Spinal cord (tissue), 10 donors: ENCODE results near the gene MCOLN3. TPM values are rescaled to one million over a fixed set of nuclear protein-coding genes. Genes with fewer than 3 reads are reported as not detected.

Experiments
- DNase-seq, 6 donors: peaks; one replicate each; pipeline versions ENCODE4 v3.0.0 to v3.0.0-alpha.2; 2013 to 2015; ENCODE audit warnings: low spot score in 6 of 6, low read depth in 4 of 6
- H3K27ac ChIP-seq: one replicate; pipeline ENCODE4 v1.5.1; 2013; ENCODE audit warnings: low read depth, low read length, control low read depth
- H3K27me3 ChIP-seq: one replicate; pipeline ENCODE4 v1.6.1; 2013; ENCODE audit warnings: low read length; ENCODE audit not compliant: control insufficient read depth, insufficient read depth
- H3K36me3 ChIP-seq: one replicate; pipeline ENCODE4 v1.6.1; 2013; ENCODE audit warnings: low read length; ENCODE audit not compliant: control insufficient read depth, insufficient read depth
- H3K4me1 ChIP-seq: one replicate; pipeline ENCODE4 v1.6.1; 2013; ENCODE audit warnings: low read length; ENCODE audit not compliant: control insufficient read depth, insufficient read depth
- H3K4me3 ChIP-seq: one replicate; pipeline ENCODE4 v1.5.1; 2013; ENCODE audit warnings: low read depth, low read length, control low read depth
- H3K9me3 ChIP-seq: one replicate; pipeline ENCODE4 v1.6.1; 2013; ENCODE audit warnings: low read length; ENCODE audit not compliant: control insufficient read depth, insufficient read depth
- WGBS: methylation state at CpG from one replicate; pipeline ENCODE4 v1.1.5; 2013; ENCODE audit warnings: missing lambda C conversion rate; ENCODE audit not compliant: insufficient coverage; 5-methylcytosine and 5-hydroxymethylcytosine counted together
- polyA plus RNA-seq, 2 donors: library from polyadenylated mRNA; unstranded; fragments of 120-200 nt; gene quantifications; one replicate each; pipeline ENCODE4 v1.2.1, GENCODE V29; 2013; ENCODE audit not compliant: insufficient read length in 2 of 2
- total RNA-seq, 2 donors: library from RNA; depleted of rRNA in 1 of 2; stranded (reverse); fragments of 120-200 nt in 1 of 2; fragments of >200 nt in 1 of 2; gene quantifications; one replicate each; pipeline versions ENCODE4 v1.2.3 to v1.2.4, GENCODE V29; 2013 to 2014
- donor health status: healthy.

MCOLN3 gene
- total and polyA plus RNA-seq, 4 donors, result 0.21 to 1.1 (median 0.57) TPM

DNA sequence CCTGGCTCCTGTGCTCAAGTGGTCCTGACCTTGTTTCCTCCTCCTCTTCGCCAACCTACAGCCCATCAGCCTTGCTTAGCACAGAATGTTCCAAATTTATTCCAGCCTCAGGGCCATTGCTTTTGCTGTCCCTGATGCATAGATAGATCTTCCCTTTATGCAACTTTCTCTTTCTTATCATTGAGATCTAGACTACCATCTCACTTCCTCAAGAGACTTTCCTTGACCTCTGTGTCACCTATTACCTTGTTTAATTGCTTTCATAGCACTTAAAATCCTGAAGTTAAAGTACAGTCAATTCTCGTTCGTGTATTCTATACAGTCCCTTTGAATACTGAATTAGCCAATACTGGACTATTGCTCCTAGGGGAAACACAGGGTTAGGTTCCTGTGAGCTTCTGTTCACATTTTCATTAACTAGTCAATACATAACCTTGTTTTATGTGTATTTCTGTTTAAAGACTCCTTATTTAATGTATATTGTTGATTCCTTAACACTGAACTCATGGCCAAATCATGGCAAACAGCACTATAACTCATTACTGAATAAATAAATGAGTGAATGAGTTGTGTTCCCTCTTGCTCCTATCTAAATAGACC lies 26.2 kb upstream of the MCOLN3 start:
- Histone ChIP-seq H3K4me1 (no peaks in the 10 kb centered on the region), H3K36me3 (no peaks in the 10 kb centered on the region), H3K9me3 (no peaks in the 10 kb centered on the region), H3K27ac (no peak overlapping the region), H3K4me3 (no peak overlapping the region), H3K27me3 (no peaks in the 10 kb centered on the region)
- WGBS, result 92% methylated on average over 1 of the region's 3 CpGs
- no peak for DNase-seq

DNA sequence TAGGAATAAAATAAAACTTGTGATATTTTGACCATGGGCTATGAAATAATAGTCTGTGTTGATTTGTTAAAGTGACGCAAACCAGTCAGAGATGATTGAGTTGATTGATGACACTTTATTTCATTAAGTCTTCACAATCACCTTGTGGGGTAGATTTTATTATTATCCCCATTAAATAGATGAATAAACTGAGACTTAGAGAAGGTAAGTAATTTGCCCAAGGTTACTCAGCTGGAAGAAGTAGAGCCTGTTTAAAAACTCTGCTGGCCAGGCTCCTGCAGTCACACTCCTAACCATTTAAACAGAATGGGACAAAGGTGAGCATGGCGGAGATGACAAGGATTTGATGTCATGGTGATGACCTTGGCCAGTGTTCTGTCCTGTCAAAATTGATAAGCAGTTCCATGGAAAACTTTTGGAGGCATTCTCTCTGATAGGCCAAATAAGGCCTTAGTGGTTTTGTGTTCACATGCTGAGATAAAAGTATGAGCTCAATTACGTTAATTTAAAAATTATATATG lies 22.7 kb upstream of the MCOLN3 start:
- Histone ChIP-seq H3K27me3 (no peaks in the 10 kb centered on the region), H3K4me3 (no peak overlapping the region), H3K27ac (no peak overlapping the region), H3K36me3 (no peaks in the 10 kb centered on the region), H3K9me3 (no peaks in the 10 kb centered on the region), H3K4me1 (no peaks in the 10 kb centered on the region)
- no peak for DNase-seq
- no CpG with 5 or more reads among the region's 3 CpGs for WGBS

DNA sequence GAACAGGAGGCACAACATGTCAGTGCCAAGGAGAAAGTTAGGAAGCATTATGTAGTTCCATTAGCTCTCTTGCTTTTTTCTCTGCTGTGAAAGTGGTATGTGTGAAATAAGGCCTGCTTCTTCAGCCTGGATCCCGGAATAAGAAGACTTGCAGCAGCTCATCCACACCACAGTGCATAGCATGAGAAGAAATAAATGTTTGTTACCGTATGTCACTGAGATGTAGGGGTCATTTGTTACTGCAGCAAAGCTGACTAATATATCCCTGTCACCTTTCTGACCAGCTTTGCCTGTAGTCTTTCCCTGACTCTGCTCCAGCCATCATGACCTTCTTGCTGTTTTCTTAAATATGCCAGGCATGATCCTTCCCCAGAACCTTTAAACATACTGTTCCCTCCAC lies 20.5 kb upstream of the MCOLN3 start:
- Histone ChIP-seq H3K27ac (no peak overlapping the region), H3K4me3 (no peak overlapping the region), H3K36me3 (no peaks in the 10 kb centered on the region), H3K27me3 (no peaks in the 10 kb centered on the region), H3K9me3 (no peaks in the 10 kb centered on the region), H3K4me1 (no peaks in the 10 kb centered on the region)
- WGBS, result no CpG with 5 or more reads among the region's 2 CpGs
- no peak for DNase-seq

DNA sequence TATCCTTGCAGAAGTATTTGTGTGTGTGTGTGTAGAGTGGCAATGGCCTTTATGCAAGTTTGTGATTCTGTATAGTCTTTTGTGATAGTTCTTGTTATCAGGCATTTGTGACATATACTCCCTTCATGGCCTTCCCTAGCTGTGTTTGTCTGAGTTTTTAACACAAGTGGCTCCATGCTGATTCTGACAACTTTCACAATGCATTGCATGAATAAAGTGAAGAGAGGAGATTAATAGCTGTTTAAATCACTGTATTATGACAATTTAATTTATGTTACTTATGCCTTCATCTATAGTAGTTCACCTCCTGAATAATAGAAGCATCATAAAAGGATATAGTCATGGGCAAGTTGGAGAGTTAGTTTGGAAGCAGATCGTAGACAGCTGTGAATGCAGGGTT lies 17.2 kb upstream of the MCOLN3 start:
- H3K27me3 ChIP-seq, result no peaks in the 10 kb centered on the region
- no peaks in the 10 kb centered on the region for H3K36me3 ChIP-seq
- no peak for DNase-seq
- WGBS, result no CpG with 5 or more reads among the region's 1 CpG
- no peaks in the 10 kb centered on the region for H3K9me3 ChIP-seq
- no peak overlapping the region for H3K27ac ChIP-seq
- peaks cover 4% of the 10 kb centered on the region for H3K4me1 ChIP-seq
- H3K4me3 ChIP-seq, result no peak overlapping the region

DNA sequence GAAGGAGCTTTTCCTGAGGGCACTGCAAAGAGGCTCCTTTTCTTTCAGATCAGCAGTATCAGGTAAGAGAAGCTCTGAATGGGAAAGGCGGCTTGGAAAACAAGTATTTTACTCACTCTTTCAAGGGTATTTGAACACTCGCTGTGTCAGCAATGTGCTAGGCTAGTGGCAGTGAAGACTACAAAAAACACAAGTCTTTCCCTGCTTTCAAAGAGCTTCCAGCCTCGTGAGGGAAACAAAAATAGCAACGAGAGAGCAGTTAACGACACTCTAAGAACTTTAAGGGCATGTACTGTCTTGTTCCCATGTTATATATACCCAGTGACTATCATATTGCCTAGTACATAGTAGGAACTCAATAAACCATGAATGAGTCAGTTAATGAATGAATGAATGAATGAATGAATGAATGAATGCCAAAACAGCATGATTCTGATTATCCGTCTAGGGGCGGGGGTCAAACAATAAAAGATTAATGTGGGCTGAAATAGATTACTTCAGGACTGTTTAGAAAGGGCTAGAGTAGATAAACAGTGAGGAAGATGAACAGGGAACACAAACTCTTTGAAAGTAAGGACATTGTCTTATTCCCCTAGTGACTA lies 14.2 kb upstream of the MCOLN3 start:
- 40% methylated on average over 3 of the region's 7 CpGs for WGBS
- H3K4me3 ChIP-seq, result peak overlapping the region; percentile 70

DNA sequence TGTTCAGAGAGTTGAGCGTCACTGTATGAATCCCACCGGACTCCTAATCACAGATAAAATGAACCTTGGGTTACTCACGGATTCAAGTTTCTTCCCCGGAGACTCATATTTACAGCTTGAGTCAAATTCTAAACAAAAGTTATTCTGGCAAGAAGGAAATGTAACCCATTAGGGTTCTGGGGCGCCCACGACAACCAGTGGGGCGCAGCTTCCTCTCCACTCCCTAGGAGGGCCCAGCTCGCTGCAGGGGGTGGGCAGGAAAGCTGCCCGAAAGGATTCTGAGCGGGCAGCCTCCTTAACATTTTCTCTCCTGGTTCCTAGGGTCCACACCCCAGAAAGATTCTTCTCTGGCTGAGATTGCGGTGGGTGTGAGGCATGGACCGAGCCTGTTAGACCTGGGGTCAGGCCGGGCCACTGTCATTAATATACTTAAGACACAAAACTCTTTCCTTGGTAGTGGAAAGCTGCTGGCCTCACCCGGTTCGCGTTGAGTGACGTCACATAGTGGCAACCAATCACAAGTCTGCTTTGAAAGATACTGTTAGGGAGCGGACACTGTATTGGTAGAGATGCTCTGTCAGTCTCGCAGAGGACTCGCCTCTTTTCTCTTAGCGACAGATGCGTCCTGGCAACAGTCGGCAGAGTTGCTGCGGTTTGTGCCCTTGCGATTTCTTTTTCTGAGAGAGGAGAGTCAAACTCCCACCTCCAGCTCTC lies 13.6 kb upstream of the MCOLN3 start:
- H3K27me3 ChIP-seq, result no peaks in the 10 kb centered on the region
- H3K4me1 ChIP-seq, result peaks cover 4% of the 10 kb centered on the region
- WGBS, result 0% methylated on average over 13 of the region's 25 CpGs
- no peaks in the 10 kb centered on the region for H3K36me3 ChIP-seq
- H3K4me3 ChIP-seq, result peak overlapping the region; percentile 70
- H3K9me3 ChIP-seq, result no peaks in the 10 kb centered on the region
- H3K27ac ChIP-seq, result peak overlapping the region; percentile 76
- peak; percentile 96 to 99 (median 96) for DNase-seq

More for the DNA sequence above, 14.2 kb upstream of the MCOLN3 start:
- Histone ChIP-seq H3K9me3 (no peaks in the 10 kb centered on the region), H3K27me3 (no peaks in the 10 kb centered on the region), H3K4me1 (peaks cover 4% of the 10 kb centered on the region), H3K36me3 (no peaks in the 10 kb centered on the region), H3K27ac (peak overlapping the region; percentile 40)
- DNase-seq, result no peak

DNA sequence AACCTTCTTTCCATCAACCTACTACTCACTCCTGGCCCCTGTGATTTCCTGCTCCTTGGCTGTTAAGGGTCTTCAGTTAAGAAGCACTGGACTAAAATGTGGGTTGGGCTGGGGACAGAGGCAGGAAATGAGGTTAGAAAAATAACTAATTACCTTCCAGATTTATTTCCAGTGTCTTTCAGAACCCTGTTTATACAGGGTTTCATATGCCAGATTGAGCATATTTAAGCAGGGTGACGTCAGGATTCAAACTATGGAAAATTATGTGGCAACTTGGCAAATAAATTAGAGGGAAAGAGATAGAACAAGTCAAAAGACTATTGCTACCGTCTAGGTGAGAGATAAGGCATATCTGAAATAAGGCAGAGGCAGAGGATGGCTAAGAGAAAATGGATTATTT lies 11.7 kb upstream of the MCOLN3 start:
- H3K36me3 ChIP-seq, result no peaks in the 10 kb centered on the region
- 100% methylated on average over 2 of the region's 2 CpGs for WGBS
- peaks cover 4% of the 10 kb centered on the region for H3K4me1 ChIP-seq
- H3K9me3 ChIP-seq, result no peaks in the 10 kb centered on the region
- H3K4me3 ChIP-seq, result no peak overlapping the region
- no peaks in the 10 kb centered on the region for H3K27me3 ChIP-seq
- H3K27ac ChIP-seq, result no peak overlapping the region
- DNase-seq, result no peak

DNA sequence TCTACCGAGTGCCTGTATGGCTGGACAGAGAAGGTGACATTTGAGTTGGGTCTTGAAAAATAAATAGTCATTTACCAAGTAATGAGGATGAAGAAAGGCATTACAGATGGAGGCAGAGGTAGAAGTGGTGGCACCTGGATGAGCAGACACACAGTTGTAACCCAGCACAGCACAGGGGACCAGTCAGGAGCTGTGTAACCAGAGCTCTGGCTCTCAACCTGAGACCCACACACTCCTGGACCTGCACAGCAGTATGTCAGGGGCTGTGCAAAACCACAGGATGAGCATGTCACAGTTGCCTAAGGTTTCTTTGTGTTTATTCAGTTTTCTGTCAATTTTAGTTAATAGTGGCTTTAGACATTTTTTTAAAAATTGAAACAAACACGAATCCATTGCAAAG lies 11.3 kb upstream of the MCOLN3 start:
- H3K27ac ChIP-seq, result no peak overlapping the region

DNA sequence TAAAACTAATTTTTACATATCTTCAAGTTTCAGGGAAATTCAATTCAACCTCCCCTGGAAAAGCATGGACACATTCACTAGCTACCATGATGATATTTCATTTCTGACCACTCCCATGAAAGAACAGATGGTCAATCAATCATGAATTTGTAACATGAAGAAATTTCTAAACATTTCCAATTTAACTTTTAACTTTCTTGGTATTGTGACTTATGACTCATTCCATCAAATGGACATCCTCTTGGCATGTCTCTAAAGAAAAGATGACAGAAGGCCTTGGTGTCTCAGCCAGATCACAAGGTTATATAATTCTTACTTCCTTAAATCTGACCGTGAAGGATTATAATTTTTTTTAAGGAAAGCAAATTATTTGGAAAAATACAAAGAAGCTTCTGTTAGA lies 10.5 kb upstream of the MCOLN3 start:
- H3K36me3 ChIP-seq, result no peaks in the 10 kb centered on the region
- H3K9me3 ChIP-seq, result no peaks in the 10 kb centered on the region
- H3K4me1 ChIP-seq, result peaks cover 4% of the 10 kb centered on the region
- no peak overlapping the region for H3K4me3 ChIP-seq
- H3K27me3 ChIP-seq, result no peaks in the 10 kb centered on the region
- no peak overlapping the region for H3K27ac ChIP-seq
- no peak for DNase-seq
- no CpG with 5 or more reads among the region's 1 CpG for whole genome bisulfite sequencing

More for the DNA sequence above, 11.3 kb upstream of the MCOLN3 start:
- H3K4me1 ChIP-seq, result peaks cover 4% of the 10 kb centered on the region
- H3K4me3 ChIP-seq, result no peak overlapping the region
- DNase-seq, result no peak
- WGBS, result 100% methylated on average over 1 of the region's 2 CpGs
- no peaks in the 10 kb centered on the region for H3K36me3 ChIP-seq
- H3K9me3 ChIP-seq, result no peaks in the 10 kb centered on the region
- H3K27me3 ChIP-seq, result no peaks in the 10 kb centered on the region
